Activated CD8-positive, alpha-beta memory T cell treated with anti-CD3 and anti-CD28 coated beads, Interleukin-2, amount 50 U/mL, for 48 hours (primary cell): Measurements from ENCODE around the gene HPGDS.
"Not testable (repeated sequence)": the region's sequence is repeated elsewhere in the genome, so short reads cannot be mapped to it uniquely, and the experiment has no call there.

Source experiments
- DNase-seq: peaks from one replicate; pipeline ENCODE4 v3.0.0-alpha.2; 2020

The HPGDS gene

GRCh38 chr4:94342694-94343093 lies at the start of gene HPGDS:
Gene HPGDS (minus strand): TSS chr4:94342836. CDS start chr4:94334629, 8,207 bp downstream.
- no peak for DNase-seq

DNA sequence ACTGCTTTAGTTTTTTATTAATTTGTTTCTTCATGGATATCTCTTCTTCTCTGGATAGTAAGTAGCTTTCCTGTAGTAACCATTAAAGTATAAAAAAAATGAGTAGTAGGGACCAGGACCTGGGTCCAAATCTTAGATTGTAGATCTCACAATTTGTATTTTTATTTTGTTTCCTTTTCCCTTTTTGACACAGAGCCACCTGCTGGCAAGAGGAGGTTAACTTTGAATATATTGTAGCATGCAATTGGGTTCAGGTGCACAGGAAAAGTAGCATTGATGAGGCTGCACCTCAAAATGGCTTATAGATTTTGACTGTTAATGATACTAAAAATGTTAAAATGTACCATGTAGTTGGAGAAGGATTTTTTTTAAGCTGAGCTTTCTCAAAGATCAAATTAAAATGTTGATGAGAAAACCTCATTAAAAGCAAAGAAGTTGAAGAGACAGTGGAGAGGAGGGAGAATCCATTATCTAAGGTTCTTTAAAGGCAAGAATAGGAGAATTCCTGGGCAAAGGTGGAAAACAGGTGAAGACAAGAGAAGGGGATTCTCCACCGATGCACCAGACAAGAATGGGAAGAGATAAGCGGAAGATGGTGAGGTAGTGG lies 48.3 kb upstream of the HPGDS start:
- no peak for DNase-seq

- no peak for DNase-seq
Measured at GRCh38 chr4:94389595-94390267, 47.1 kb upstream of the HPGDS start.

- DNase-seq, result not testable (repeated sequence)
Measured at GRCh38 chr4:94387965-94388364, 45.3 kb upstream of the HPGDS start.

- DNase-seq, result not testable (repeated sequence)
Measured at GRCh38 chr4:94385452-94385851, 42.8 kb upstream of the HPGDS start.

DNA sequence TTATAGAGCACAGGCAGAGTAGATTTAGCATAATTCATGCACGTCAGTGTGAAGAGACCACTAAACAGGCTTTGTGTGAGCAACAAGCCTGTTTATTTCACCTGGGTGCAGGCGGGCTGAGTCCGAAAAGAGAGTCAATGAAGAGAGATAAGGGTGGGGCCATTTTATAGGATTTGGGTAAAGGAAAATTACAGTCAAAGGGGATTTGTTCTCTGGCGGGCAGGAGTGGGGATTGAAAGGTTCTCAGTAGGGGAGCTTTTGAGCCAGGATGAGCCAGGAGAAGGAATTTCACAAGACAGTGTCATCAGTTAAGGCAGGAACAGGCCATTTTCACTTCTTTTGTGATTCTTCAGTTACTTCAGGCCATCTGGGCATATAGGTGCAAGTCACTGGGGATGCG lies 40.3 kb upstream of the HPGDS start:
- DNase-seq, result not testable (repeated sequence)

- no peak for DNase-seq
Measured at GRCh38 chr4:94378047-94378446, 35.4 kb upstream of the HPGDS start.

DNA sequence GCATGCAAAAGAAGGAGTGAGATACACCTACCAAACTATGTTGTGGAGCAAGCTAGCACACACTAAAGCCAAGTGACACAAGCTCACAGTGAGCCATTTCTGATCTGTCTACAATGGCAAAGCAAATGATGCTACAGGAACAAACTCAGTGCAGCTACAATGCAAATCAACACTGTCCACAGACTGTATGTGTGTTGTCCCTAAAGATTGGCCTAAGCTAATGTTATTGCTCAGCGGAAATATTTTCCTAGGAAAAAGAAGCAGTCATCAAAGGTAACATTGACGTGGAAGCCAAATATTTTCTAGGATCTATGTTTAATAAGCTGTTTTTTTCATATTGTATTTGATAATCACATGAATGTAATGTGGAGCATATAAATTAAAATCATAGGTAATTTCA lies 34.7 kb upstream of the HPGDS start:
- no peak for DNase-seq

DNA sequence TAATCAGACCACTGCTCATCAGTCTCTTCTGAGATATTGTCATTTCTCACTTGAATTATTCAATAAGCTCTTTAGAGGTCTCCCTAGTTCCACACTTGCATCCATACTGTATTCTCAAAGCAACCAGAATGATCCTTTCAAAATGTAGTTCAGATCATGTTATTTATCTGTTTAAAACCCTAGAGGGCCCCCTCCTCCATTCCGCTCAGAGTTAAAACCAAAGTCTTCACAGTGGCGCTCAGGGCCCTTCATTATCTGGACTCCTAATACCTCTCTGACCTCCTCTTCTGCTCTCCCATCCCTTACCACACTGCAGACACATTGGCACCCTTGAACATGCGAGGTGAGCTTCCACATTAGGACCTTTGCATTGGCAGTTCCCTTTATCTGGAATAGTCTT lies 32.7 kb upstream of the HPGDS start:
- no peak for DNase-seq

DNA sequence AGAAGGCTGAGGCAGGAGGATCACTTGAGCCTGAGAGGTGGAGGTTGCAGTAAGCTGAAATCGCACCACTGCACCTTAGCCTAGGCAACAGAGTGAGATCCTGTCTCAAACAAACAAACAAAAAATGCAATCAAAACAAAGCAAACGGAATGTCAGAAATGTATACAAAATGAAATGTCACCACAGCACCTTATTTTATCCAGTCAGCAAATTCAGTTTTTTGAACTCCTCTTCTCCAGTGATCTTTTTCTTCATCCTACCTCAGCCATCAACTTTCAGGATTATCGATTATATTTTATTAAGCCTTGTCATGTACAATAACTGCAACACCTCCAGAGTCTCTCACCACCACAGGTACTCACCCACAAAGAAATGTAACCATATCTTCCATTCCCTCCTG lies 31.1 kb upstream of the HPGDS start:
- DNase-seq, result no peak

GRCh38 chr4:94372991-94373390 lies 30.4 kb upstream of the HPGDS start:
- DNase-seq, result no peak

DNA sequence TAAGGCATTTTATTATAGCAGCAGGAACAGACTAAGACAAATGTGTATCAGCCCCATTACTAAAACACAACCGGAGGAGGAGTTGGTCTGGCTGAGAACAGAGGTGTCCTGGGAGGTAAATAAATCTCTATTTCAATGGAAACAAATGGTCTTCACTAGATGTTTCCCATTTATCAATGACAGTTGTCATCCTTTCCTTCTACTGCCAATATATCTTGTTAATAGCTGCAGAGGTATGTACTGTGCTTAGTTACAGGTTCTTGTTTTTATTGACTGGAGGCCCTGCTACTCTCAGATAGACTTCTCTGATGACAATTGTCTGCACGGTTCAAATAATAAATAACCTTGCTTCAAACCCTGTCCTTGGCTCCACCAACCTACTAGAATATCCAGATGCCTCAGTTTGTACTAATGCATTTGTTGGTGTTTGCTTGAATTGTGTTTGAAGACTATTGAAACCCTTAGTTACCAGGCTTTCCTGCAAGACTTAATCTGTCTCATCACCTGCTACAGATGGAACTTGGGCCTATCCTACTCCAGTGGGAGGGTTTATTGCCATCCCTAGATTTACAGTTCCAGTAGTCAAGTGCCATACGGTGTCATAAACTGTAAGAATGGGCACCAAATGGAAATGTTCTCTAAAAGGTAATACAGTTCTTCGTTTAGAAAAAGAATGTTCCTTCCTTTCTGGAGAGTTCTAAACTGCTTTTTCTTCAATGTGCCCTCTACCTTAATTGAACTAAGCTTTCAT lies 29.8 kb upstream of the HPGDS start:
- DNase-seq, result no peak

DNA sequence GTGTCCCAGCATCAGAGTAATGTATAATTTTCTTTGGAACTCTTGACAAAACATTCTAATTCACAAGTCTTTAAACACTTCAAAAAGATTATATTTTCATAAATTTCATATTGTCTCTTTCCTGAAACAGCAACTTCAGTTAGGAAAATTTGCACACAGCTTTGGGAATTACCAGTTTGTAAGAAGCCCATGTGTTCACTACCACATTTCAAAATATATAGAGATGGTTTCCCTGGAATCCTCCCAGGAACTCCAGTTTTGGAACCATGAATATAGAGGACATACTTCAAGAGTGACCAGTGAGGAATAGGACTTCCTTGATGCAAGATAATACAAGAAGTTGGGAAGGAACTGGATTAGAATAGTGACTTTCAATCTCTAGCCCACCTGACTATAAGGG lies 28.7 kb upstream of the HPGDS start:
- DNase-seq, result no peak

DNA sequence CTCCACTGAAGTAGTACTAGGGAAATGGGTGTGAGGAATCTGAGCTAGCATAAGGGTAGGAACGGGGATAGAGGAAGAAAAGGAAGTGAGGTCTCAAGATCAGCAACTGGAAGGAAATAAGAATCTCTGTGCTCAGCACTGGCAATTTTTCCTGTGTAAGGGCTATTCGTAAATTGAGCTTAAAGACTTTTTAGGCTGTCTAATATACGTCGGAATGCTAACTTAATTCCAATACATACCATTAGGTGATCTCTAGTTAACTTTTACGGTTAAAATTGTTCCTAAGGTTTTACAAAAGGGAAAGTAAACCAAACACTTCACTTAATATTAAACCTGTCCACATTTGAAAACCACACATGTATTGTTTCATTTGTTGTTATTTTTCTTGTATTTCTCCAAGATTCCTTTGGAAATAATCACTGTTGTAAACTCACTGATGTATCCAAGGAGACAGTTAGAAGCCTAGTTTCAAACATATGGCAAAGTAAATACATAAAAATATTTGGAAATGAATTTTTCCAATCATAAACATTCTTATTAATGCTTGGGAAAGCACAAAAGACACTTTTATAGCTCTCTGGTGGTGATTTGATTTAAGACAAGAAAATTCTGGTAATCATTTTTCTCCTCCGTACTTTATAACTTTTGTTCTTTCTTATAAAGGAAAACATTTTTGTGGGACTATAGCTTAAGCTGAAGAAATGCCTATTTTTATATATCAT lies 28.1 kb upstream of the HPGDS start:
- DNase-seq, result no peak

DNA sequence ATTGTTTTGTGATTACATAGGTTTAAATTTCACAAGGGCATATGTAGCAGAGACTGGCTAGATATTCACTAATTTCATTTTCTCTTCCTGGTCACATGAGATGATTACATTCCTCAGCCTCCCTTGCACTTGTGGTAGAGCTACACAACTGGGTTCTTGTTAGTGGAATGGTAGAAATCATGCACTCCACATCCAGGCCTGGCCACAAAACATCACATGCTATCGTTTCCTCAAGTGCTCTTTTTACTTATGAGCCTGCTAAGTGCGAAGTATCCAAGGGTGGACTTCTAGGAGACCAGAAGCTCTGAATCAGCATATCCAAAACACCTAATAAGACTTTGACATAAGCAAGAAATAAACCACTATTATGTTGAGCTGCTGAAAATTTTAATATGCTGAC lies 26.4 kb upstream of the HPGDS start:
- DNase-seq, result no peak

DNA sequence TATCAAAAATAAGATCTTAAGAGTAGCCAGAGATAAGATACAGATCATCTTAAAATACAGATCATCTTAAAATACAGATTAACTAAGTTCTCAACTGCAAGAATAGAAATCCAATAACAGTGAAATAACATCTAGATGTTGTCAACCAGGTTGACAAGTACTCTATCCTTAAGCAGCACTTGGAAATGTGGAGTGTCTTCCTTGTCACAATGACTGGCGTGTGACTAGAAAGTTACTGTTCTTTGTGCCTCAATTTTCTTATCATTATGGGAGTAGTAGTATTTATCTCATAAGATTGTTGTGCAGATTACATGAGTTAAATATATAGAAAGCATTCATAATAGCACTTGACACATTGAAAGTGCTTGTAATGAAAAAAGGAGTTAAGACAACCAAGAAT lies 25.8 kb upstream of the HPGDS start:
- no peak for DNase-seq

DNA sequence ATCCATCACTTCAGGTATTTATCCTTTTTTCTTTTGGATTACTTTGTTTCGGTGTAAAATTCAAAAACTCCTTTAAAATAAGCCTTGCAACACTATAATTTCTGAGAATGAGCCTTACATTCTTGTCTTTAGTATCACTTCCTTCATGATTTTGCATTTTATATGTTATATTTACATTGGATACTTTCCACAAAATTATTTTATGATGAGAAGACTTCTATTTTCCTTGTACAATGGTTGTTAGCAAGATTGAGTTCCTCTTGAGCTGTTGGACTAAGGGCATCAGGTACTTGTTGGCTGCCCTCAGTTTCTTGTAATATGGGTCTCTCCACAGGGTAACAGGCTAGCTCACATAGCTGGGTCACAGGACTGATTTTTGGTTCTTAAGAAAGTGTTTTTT lies 22.7 kb upstream of the HPGDS start:
- DNase-seq, result no peak

GRCh38 chr4:94364527-94364926 lies 21.9 kb upstream of the HPGDS start:
- DNase-seq, result no peak

DNA sequence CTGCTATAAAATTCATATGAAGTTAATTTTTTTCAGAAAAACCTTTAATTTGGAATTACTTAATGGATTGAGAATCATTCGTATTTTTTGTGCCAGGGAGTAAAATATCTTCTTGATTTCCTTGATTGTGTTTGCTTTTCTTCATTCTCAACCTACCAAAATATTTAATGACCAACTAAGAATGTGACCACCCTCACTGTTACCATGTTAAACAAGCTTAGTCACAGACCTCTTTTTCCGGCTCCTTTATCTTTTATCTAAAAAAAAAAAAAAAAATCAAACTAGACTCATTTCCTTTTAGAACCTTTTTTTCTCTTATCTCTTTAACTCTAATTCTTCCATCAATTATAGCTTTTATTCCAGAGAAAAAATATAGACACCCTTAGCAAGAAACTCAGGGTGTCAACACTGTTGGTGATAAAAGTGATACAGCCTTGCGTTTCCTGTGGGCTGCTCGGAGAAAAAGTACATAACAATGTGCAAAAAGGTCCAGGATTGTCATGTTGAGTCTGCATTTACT lies 20.6 kb upstream of the HPGDS start:
- no peak for DNase-seq

DNA sequence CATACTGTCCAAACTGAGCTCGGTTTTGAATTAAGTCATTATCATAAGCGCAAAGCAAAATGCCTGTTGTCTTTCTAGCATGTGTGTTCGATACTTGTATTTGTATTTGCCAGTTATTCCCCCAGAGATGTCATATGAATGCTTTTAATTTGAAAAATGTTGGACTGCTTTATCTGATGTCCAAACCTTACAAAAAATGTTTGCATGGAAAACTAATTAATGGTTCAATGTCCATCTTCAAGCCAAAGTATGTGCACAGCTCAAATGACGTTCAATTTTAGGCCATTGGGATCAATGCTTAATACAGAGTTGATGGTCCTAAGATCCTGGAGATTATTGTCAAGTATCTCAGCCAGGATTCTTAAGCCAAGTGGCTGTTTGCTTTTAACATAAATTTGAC lies 17.2 kb upstream of the HPGDS start:
- no peak for DNase-seq

- DNase-seq, result no peak
Measured at GRCh38 chr4:94359221-94359620, 16.6 kb upstream of the HPGDS start.

GRCh38 chr4:94358101-94358500 lies 15.5 kb upstream of the HPGDS start:
- no peak for DNase-seq

DNA sequence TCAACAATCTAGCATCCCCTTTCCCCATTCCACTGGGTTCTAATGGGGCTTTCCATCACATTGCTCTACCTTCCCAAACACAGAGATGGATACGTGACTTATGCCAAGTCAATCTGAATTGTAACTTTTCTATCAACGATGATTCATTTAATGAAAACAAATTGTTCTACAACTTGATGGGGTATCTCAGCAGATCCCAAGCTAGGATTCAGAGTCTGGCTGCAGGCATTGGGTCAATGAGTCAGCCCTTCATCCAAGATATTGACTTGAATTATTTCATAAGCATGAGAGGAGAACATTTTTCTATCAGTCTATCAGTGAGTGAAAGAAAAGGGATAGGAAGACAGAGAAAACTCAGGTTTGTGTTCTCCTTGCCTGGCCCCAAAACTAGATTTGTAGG lies 15.0 kb upstream of the HPGDS start:
- DNase-seq, result no peak
